Measurements from ENCODE around the gene SMIM21.

GRCh38 chr18:75475228-75475627 lies 47.7 kb upstream of the SMIM21 start:
- no peak for TF ChIP-seq RXRA (IDR thresholded peaks at IDR 0.05; ENCODE audit: insufficient read depth, low read depth, low read length)
- TF ChIP-seq POLR2A (IDR thresholded peaks at IDR 0.05; ENCODE audit: control extremely low read depth in 1 of 2, low read depth in 2 of 2, low read length in 2 of 2) = no peak
- no peak for TF ChIP-seq RAD21 (IDR thresholded peaks at IDR 0.05 in 1 of 2, conservative IDR thresholded peaks at IDR 0.05 in 1 of 2; ENCODE audit: low read depth in 2 of 2, low read length in 2 of 2)
- no peak for TF ChIP-seq POLR2AphosphoS5 (IDR thresholded peaks at IDR 0.05; ENCODE audit: low read depth, low read length)
- no peak for TF ChIP-seq EGR1 (IDR thresholded peaks at IDR 0.05; ENCODE audit: borderline replicate concordance, low read depth, low read length)
- TF ChIP-seq, protein P1, sequence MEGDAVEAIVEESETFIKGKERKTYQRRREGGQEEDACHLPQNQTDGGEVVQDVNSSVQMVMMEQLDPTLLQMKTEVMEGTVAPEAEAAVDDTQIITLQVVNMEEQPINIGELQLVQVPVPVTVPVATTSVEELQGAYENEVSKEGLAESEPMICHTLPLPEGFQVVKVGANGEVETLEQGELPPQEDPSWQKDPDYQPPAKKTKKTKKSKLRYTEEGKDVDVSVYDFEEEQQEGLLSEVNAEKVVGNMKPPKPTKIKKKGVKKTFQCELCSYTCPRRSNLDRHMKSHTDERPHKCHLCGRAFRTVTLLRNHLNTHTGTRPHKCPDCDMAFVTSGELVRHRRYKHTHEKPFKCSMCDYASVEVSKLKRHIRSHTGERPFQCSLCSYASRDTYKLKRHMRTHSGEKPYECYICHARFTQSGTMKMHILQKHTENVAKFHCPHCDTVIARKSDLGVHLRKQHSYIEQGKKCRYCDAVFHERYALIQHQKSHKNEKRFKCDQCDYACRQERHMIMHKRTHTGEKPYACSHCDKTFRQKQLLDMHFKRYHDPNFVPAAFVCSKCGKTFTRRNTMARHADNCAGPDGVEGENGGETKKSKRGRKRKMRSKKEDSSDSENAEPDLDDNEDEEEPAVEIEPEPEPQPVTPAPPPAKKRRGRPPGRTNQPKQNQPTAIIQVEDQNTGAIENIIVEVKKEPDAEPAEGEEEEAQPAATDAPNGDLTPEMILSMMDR (IDR thresholded peaks at IDR 0.05; ENCODE audit: control extremely low read depth in 1 of 3, insufficient read depth in 1 of 3, low read depth in 1 of 3, low read length in 3 of 3) = no peak
- no peak for TF ChIP-seq EZH2 (IDR thresholded peaks at IDR 0.05; ENCODE audit: low read depth, low read length, severe bottlenecking)
- no peak for TF ChIP-seq ATF3 (IDR thresholded peaks at IDR 0.05; ENCODE audit: insufficient read depth, low read depth, low read length)
- TF ChIP-seq HDAC6 (IDR thresholded peaks at IDR 0.05; ENCODE audit: low read depth, low read length) = no peak
- TF ChIP-seq BCL11A (IDR thresholded peaks at IDR 0.05; ENCODE audit: low read depth in 2 of 2, low read length in 2 of 2) = no peak
- no peak for TF ChIP-seq CEBPB (IDR thresholded peaks at IDR 0.05; ENCODE audit: low read depth, low read length)
- TF ChIP-seq YY1 (IDR thresholded peaks at IDR 0.05; ENCODE audit: low read depth, low read length) = no peak
- no peak for TF ChIP-seq SIN3A (conservative IDR thresholded peaks at IDR 0.05 in 1 of 2, IDR thresholded peaks at IDR 0.05 in 1 of 2; ENCODE audit: low read depth in 1 of 2, low read length in 2 of 2)
